ENCODE data around the gene STAMBP.

STAMBP gene

GRCh38 chr2:73907840-73908452 lies 79.2 kb downstream of the STAMBP start:
- DNase-seq = peak in 1 of 2 donors; percentile 21

GRCh38 chr2:73908689-73909652 lies 80.2 kb downstream of the STAMBP start:
- no peak for DNase-seq

- no peak for DNase-seq
Measured at GRCh38 chr2:73910873-73911547, 82.2 kb downstream of the STAMBP start.

GRCh38 chr2:73911548-73912208 lies 82.9 kb downstream of the STAMBP start:
- DNase-seq = no peak

GRCh38 chr2:73913414-73914054 lies 84.8 kb downstream of the STAMBP start:
- DNase-seq = no peak

- no peak for DNase-seq
Measured at GRCh38 chr2:73914667-73915066, 85.9 kb downstream of the STAMBP start.

- DNase-seq = no peak
Measured at GRCh38 chr2:73915437-73915993, 86.8 kb downstream of the STAMBP start.

GRCh38 chr2:73916666-73917065 lies 87.9 kb downstream of the STAMBP start:
- no peak for DNase-seq

GRCh38 chr2:73917296-73917695 lies 88.5 kb downstream of the STAMBP start:
- DNase-seq = no peak

- DNase-seq = no peak
Measured at GRCh38 chr2:73917696-73918207, 89.0 kb downstream of the STAMBP start.

- DNase-seq = no peak
Measured at GRCh38 chr2:73918856-73919255, 90.1 kb downstream of the STAMBP start.

GRCh38 chr2:73919596-73920228 lies 91.0 kb downstream of the STAMBP start:
- DNase-seq = no peak

GRCh38 chr2:73920577-73921545 lies 92.1 kb downstream of the STAMBP start:
- DNase-seq = peak in 1 of 2 donors; percentile 38

- DNase-seq = no peak
Measured at GRCh38 chr2:73921581-73921980, 92.8 kb downstream of the STAMBP start.

GRCh38 chr2:73922681-73923080 lies 93.9 kb downstream of the STAMBP start:
- DNase-seq = no peak

Data from inflammatory macrophage (primary cell).